Hematopoietic multipotent progenitor cell treated with erythropoietin and hydrocortisone succinate and interleukin-3 and kit ligand, for 15 days (in vitro differentiated cells): ENCODE results near the gene TEX54.
"Not testable (repeated sequence)": the region's sequence is repeated elsewhere in the genome, so short reads cannot be mapped to it uniquely, and the experiment has no call there.

Source experiments
- DNase-seq: peaks from one replicate; pipeline ENCODE4 v3.0.0-alpha.2; 2015; ENCODE audit warnings: low spot score

The TEX54 gene

GRCh38 chr11:62832336-62833234 is at the start of gene TEX54:
Gene TEX54, minus strand, starts transcription at chr11:62832841.
- no peak for DNase-seq

GRCh38 chr11:62882431-62882749 is 49.7 kb upstream of the TEX54 start:
- DNase-seq, result peak; percentile 58

GRCh38 chr11:62881579-62882430 is 49.2 kb upstream of the TEX54 start:
- DNase-seq, result peak; percentile 94

- DNase-seq, result peak; percentile 90
These were observed 48.4 kb upstream of the TEX54 start, which contains the start of gene SLC3A2 for GRCh38 chr11:62880803-62881578. Gene SLC3A2, plus strand, starts transcription at chr11:62880896. Its CDS starts 128 bp downstream, at chr11:62881024.

GRCh38 chr11:62880231-62880802 is 47.7 kb upstream of the TEX54 start:
- peak; percentile 43 for DNase-seq

GRCh38 chr11:62879235-62879978 is 46.8 kb upstream of the TEX54 start:
- DNase-seq, result peak; percentile 85

GRCh38 chr11:62876712-62877111 is 44.1 kb upstream of the TEX54 start:
- no peak for DNase-seq

GRCh38 chr11:62875698-62876478 is 43.2 kb upstream of the TEX54 start:
- DNase-seq, result no peak

- DNase-seq, result no peak
These were observed 42.2 kb upstream of the TEX54 start for GRCh38 chr11:62874851-62875250.

- DNase-seq, result no peak
These were observed 33.0 kb upstream of the TEX54 start for GRCh38 chr11:62865635-62866034.

GRCh38 chr11:62863687-62864335 is 31.2 kb upstream of the TEX54 start:
- no peak for DNase-seq

GRCh38 chr11:62861564-62862192 is 29.0 kb upstream of the TEX54 start:
- DNase-seq, result not testable (repeated sequence)

GRCh38 chr11:62860835-62861563 is 28.4 kb upstream of the TEX54 start:
- no peak for DNase-seq

- not testable (repeated sequence) for DNase-seq
These were observed 26.7 kb upstream of the TEX54 start for GRCh38 chr11:62859281-62859703.

- no peak for DNase-seq
These were observed 25.6 kb upstream of the TEX54 start for GRCh38 chr11:62858201-62858600.

GRCh38 chr11:62857541-62857982 is 24.9 kb upstream of the TEX54 start:
- DNase-seq, result no peak

- DNase-seq, result no peak
These were observed 23.8 kb upstream of the TEX54 start for GRCh38 chr11:62856333-62856895.
